ENCODE results near the gene WNT5B. TPM values are rescaled to one million over a fixed set of nuclear protein-coding genes. Genes with fewer than 3 reads are reported as not detected.

Gene WNT5B
- total RNA-seq, 1 experiment from 2014 or later = 4.4 TPM

DNA sequence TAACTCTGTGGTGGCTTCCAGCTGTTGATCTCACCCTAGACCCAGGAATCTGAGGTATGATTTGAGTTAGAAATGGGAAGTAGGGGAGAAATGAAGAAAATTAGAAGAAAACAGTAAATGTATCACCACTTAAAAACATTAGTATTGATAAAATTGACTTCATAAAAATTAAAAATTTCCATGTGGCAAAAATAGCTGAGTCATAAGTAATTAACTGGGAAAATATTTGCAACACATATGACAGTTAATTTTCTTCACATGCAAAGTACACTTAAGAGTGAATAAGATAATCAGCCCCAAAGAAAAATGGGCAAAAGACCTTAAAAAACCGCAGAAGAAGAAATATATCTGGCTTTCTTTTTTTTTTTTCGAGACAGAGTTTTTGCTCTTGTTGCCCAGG lies 36.3 kb downstream of the WNT5B start:
- no peaks in the 10 kb centered on the region for H3K36me3 ChIP-seq (replicated peaks; ENCODE audit: control insufficient read depth, insufficient read depth, low read length)

DNA sequence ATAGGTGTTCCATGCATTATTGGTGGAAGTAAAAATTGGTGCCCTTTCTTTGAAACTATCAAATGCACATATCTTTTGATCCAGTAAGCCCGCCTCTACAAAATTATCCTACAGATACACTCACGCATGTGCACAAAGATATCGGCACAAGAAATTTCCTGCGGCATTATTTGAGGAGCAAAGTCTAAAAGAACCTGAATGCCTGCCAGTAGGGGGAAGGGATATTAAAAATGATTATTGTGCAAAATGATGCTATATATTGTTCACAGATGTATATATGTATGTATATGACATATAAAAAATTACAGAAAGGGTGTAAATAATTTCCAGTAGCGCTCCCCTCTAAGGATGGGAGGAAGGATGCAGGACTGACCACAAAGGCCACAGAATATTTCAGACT lies 37.2 kb downstream of the WNT5B start:
- H3K36me3 ChIP-seq (replicated peaks; ENCODE audit: control insufficient read depth, insufficient read depth, low read length) = no peaks in the 10 kb centered on the region
- H3K27me3 ChIP-seq (ENCODE audit: control insufficient read depth, insufficient read depth, low read length) = peaks cover 13% of the 10 kb centered on the region
- no peak for DNase-seq
- no peak overlapping the region for H3K4me3 ChIP-seq (ENCODE audit: insufficient read depth, low read depth, low read length)

More for the DNA sequence above, 36.3 kb downstream of the WNT5B start:
- no peak for DNase-seq
- Histone ChIP-seq H3K27me3 (ENCODE audit: control insufficient read depth, insufficient read depth, low read length) (peaks cover 18% of the 10 kb centered on the region), H3K4me3 (ENCODE audit: insufficient read depth, low read depth, low read length) (no peak overlapping the region)

DNA sequence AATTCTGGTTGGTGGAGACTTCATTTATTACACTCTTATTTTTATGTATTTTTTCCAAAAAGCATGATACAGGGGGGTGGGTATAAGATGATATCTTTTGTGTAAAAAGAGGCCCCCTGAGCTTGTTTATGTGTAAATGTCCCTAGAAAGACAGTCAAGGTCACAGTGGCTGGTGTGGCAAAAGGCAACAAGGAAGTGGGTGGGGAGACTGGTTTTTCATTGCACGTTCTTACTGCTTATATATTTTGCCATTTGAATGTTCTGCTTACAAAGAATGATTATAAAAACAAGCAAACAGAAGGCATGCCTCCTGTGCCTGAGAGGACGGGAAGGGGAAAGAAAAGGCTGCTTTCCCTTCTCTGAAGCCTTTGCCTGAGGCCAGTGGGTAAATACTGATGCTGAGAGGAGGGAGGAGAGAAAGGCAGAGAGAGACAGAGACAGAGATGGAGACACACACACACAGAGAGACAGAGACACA lies 37.7 kb downstream of the WNT5B start:
- no peak for DNase-seq
- Histone ChIP-seq H3K36me3 (replicated peaks; ENCODE audit: control insufficient read depth, insufficient read depth, low read length) (no peaks in the 10 kb centered on the region), H3K27me3 (ENCODE audit: control insufficient read depth, insufficient read depth, low read length) (peaks cover 10% of the 10 kb centered on the region), H3K4me3 (ENCODE audit: insufficient read depth, low read depth, low read length) (no peak overlapping the region)

DNA sequence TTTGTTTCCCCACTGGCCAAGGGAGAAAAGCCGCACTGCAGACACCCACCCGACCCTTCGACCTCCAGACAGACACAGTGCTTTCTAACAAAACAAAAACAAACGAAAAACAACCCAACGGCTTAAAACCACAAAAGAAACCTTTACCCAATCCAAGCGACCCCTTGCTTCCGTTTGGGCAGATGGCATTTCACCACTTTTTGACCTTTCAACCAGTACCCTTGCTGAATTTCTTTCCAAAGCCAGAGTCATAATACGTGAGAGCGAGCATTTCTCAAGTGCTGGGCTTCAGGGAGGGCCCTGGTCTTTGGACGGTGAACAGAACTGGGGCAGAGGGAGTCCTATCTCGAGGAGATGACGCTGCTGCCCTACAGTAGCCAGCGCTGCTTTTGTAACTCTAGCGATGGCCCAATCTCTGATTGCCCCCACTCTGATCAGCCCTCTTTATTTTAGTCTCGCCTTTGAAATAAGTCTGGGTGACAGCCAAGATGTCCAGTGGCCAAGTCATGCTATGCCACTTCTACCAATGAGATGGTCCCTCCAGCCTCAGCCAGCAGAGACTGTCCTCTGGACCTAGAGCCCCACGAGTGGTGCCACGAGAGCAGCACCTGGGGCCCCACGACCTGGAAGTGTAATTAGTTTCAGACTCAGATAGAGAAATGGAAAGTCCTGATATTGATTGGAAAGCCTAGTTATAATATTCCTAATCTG lies 40.0 kb downstream of the WNT5B start:
- H3K4me3 ChIP-seq (ENCODE audit: insufficient read depth, low read depth, low read length) = no peak overlapping the region
- no peak for DNase-seq
- H3K36me3 ChIP-seq (replicated peaks; ENCODE audit: control insufficient read depth, insufficient read depth, low read length) = no peaks in the 10 kb centered on the region
- peaks cover under 1% of the 10 kb centered on the region for H3K27me3 ChIP-seq (ENCODE audit: control insufficient read depth, insufficient read depth, low read length)

DNA sequence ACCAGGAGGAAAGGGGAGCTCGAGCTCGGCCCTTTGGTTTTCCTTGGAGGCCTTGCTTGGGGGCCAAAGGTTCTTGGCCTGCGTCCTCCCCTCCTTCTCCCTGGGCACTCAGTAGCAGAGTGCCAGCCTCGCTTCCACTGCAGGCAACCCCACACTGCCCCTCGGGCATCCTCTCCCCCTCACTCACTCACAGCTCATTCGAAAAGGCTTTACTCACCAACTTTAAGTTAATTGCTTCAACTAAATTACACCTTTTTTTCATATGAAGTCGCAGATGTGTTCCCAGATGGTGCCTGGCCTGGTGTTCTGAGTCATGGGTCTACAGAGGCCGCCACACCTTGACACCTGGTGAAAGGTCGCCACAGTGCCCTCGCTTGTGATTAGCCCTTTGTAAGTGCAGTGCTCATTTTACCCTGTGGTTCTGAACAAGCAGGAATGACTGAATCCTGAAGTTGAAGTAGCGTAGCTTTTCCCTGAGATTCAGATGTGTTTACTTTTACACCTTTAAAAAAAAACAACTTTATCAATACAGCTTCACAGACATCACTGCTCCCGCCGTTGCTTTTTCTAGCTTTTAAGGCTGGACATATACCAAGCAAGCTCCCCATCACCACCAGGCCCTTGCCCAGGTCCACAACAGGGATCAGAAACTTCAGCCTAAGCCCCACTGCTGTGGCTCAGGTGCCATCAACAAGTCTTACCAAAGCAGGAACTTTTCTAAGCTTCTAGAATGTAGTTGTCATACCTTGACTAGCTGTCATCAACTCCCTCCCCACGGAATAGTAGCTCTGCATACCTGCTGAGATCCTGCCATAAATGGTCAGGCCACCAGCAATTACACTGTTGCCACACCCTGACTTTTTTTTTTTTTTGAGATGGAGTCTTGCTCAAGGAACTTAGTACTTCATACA lies 41.6 kb downstream of the WNT5B start:
- Histone ChIP-seq H3K27me3 (ENCODE audit: control insufficient read depth, insufficient read depth, low read length) (no peaks in the 10 kb centered on the region), H3K4me3 (ENCODE audit: insufficient read depth, low read depth, low read length) (no peak overlapping the region), H3K36me3 (replicated peaks; ENCODE audit: control insufficient read depth, insufficient read depth, low read length) (no peaks in the 10 kb centered on the region)
- DNase-seq = no peak

DNA sequence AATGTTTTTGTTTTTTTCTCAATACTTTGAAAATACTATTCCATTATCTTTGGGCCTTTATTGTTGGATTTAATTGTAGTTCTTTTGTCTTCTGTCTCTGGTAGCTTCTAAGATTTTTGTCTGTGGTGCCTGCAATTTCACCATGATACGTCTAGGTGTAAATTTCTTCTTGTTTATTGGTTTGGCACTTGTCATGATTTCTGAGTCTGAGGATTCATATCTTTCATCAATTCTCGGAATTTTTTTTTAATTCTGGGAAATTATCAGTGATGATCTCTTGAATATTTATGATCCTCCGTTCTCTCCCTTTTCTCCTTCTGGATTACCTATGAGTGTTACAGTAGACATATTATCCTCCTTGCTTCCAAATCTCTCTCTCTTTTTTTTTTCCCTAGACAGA lies 47.0 kb downstream of the WNT5B start:
- Histone ChIP-seq H3K27me3 (ENCODE audit: control insufficient read depth, insufficient read depth, low read length) (no peaks in the 10 kb centered on the region), H3K36me3 (replicated peaks; ENCODE audit: control insufficient read depth, insufficient read depth, low read length) (no peaks in the 10 kb centered on the region), H3K4me3 (ENCODE audit: insufficient read depth, low read depth, low read length) (no peak overlapping the region)
- DNase-seq = no peak

DNA sequence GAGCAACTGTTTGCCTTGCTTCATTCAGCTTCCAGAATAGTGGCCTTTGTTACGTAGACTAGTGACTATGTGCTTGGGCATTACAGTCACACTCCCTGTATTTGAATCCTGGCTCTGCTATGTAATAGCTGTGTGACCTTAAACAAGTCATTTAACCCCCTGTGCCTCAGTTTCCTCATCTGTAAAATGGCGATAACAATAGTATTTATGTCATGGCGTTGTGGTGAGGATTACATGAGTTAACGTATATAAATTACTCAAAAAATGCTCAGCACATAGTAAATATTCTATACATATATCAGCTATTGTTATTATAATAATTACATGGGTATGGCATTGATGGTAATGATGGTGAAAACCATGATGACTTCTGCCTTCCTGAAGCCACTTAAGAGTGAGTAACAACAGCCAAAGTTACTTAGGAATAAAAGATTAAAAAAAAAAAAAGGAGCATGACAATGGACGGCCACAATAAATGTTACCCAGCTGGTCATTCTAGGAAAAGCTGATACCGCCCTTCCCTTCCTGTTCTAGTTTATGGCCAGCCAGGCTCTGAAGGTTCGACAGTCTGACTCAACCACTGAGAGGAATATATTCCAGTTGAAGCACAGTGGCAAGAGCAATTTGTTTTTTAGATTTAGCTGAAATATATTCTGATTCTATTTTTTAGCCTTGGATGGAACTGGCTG lies 51.9 kb downstream of the WNT5B start:
- no peak for DNase-seq
- Histone ChIP-seq H3K36me3 (replicated peaks; ENCODE audit: control insufficient read depth, insufficient read depth, low read length) (no peaks in the 10 kb centered on the region), H3K4me3 (ENCODE audit: insufficient read depth, low read depth, low read length) (no peak overlapping the region), H3K27me3 (ENCODE audit: control insufficient read depth, insufficient read depth, low read length) (no peaks in the 10 kb centered on the region)

DNA sequence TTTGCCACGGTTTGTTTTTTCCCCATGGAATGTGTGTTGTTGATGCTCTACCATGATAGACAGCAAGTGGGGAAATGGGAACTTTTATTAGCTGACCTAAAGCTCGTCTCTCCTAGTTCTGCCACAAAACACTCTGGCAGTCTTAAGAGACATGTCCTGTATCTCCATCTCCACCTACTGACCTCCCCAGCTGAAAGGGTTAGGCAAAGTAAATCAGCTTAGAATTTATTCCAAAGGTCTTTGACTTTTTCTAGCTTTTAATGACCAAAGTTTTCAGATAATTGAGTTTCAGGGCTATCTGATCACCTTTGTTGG lies 52.4 kb downstream of the WNT5B start:
- DNase-seq = no peak
- H3K36me3 ChIP-seq (replicated peaks; ENCODE audit: control insufficient read depth, insufficient read depth, low read length) = no peaks in the 10 kb centered on the region

DNA sequence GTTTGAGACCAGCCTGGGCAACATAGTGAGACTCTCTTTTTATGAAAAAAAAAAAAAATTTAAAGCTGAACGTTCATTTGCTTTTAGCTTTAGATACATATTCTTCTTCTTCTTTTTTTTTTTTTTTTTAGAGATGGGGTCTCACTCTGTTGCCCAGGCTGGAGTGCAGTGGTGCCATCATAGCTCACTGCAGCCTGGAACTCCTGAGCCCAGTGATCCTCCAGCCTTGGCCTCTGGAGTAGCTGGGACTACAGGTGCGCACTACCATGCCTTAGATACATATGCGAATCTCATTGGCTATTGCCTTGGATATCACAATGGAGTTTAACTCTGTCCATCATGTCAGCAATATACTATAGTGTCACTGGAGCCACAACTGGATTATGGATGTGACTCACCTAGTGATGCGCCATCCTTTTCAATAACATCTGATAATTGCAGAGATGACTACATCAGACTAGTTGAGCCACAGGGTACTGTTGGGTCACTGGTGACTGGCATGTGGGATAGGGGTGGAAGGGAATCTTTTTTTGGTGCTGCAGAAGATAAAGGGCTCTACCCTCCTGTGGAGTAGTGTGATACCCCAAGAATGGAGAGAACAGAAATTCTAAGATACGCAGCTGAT lies 59.2 kb downstream of the WNT5B start:
- no peaks in the 10 kb centered on the region for H3K36me3 ChIP-seq (replicated peaks; ENCODE audit: control insufficient read depth, insufficient read depth, low read length)
- DNase-seq = no peak
- H3K4me3 ChIP-seq (ENCODE audit: insufficient read depth, low read depth, low read length) = no peak overlapping the region
- H3K27me3 ChIP-seq (ENCODE audit: control insufficient read depth, insufficient read depth, low read length) = no peaks in the 10 kb centered on the region

More for the DNA sequence above, 52.4 kb downstream of the WNT5B start:
- H3K4me3 ChIP-seq (ENCODE audit: insufficient read depth, low read depth, low read length) = no peak overlapping the region
- H3K27me3 ChIP-seq (ENCODE audit: control insufficient read depth, insufficient read depth, low read length) = no peaks in the 10 kb centered on the region

DNA sequence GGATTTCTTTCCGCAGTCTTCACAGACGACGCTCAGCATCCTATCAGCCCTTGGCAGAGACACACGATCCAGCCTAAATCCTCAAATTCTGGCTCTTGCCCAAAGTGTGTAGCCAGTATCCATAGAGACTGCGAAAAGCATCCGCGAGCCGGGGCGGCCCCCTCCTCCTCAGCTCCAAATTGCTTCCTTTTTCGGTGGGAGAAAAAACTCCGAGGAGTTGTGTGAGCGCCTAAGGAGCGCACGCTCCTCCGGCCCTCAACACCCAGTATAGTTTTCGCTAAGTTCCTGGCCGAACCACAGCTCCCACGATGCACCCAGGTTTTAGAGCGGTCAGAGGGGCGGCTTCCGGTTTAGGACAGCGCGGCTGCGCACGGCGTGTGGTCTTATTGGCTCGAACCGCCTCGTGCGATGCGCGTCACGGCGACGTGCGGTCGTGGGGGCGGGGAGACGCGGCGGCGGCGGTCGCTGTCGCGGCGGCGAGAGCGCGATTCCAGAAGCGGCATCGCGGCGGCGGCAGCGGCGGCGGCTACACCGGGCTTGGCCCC lies 61.6 kb downstream of the WNT5B start, which contains the start of gene ADIPOR2:
ADIPOR2 (plus strand) TSS at position 493 of the 545 bp plus-strand sequence. CDS start 63,274 bp downstream, outside the sequence.
- Histone ChIP-seq H3K36me3 (replicated peaks; ENCODE audit: control insufficient read depth, insufficient read depth, low read length) (no peaks in the 10 kb centered on the region), H3K4me3 (ENCODE audit: insufficient read depth, low read depth, low read length) (peak within 1 kb of the TSS; percentile 82), H3K27me3 (ENCODE audit: control insufficient read depth, insufficient read depth, low read length) (no peaks in the 10 kb centered on the region)
- DNase-seq = peak; percentile 95

DNA sequence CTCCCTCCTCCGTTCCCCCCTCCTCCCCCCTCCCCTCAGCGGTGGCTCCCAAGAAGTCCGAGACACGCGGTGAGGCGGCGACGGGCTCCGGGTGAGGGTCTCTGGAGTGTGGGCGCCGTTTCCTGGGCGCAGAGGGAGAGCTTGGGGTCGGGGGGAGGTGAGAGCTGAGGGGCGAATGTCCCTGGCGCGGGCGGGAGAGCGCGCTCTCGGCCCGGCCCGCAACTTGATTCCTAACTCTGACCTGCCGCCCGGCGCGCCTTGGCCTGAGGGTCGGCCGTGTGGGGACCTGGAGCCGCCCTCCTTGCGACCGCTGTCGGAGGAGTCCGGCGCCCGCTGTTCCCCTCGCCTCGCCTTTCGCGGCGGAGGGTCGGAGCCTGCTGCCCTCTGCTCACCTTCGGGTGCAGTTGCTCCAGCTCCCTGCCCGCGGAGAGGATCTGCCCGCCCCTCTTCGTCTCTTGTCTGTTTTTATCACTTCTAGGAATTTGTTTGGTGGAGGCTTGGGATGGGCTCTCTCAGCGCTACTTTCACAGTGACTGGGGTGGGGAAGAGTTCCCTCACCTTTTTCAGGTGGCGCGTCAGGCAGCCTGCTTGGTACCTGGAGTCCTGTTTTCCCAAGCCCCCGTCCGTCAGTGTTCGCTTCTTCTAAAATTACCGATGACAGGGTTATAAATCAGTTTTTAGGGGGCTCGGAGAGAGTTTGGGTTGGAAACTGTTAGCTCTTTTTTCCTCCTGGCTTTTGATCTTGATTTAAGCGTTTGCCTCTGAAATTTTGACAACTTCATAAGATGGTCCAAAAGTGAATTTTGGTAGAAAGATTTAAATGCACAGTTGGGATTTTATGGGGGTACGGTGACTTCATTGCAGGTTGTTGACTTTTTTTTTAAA lies 62.3 kb downstream of the WNT5B start:
- peak; percentile 88 for DNase-seq
- no peaks in the 10 kb centered on the region for H3K27me3 ChIP-seq (ENCODE audit: control insufficient read depth, insufficient read depth, low read length)
- H3K4me3 ChIP-seq (ENCODE audit: insufficient read depth, low read depth, low read length) = peak overlapping the region; percentile 82
- H3K36me3 ChIP-seq (replicated peaks; ENCODE audit: control insufficient read depth, insufficient read depth, low read length) = no peaks in the 10 kb centered on the region

DNA sequence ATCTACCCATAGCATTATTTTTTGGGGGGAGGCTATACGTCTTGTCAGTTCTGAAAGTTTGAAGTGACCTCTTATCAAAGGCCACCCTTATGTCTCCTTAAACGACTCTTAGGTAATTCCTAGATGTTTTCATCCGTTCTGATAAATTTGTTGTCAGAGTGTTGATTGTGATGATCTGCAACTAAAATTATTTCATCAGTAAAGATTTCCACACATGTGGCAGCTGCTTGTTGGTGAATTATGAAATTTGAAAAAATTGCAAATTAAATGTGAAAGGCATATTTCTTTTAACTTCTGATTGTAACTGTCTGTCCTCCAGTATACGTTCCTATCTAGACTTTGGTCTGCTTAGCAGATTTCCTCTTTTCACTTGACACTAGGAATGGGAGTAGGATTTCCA lies 63.2 kb downstream of the WNT5B start:
- H3K36me3 ChIP-seq (replicated peaks; ENCODE audit: control insufficient read depth, insufficient read depth, low read length) = no peaks in the 10 kb centered on the region
- no peak overlapping the region; the same call in 1 of the 2 replicates for H3K4me3 ChIP-seq (ENCODE audit: insufficient read depth, low read depth, low read length)
- DNase-seq = no peak
- H3K27me3 ChIP-seq (ENCODE audit: control insufficient read depth, insufficient read depth, low read length) = no peaks in the 10 kb centered on the region

DNA sequence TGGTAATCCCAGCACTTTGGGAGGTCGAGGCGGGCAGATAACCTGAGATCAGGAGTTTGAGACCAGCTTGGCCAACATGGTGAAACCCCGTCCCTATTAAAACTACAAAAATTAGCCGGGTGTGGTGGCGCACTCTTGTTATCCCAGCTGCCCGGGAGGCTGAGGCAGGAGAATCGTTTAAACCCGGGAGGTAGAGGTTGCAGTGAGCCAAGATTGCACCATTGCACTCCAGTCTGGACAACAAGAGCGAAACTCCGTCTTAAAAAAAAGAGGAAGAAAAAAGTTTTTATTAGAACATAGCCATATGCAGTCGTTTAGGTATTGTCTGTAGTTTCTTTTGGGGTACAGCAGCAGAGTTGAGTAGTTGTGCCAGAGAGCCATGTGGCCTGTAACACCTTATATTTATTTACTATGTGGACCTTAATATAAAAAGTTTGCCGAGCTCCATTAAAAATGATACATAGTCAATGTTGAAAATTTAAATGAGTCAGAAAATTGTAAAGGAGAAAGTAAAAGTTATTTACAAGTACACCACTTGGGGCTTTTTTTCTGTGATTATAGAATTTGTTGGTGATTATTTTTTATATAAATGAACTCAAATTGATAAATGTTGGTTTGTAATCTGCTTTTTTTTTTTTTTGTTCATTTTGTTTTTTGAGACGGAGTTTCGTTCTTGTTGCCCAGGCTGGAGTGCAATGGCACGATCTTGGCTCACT lies 64.0 kb downstream of the WNT5B start:
- no peaks in the 10 kb centered on the region for H3K27me3 ChIP-seq (ENCODE audit: control insufficient read depth, insufficient read depth, low read length)
- no peaks in the 10 kb centered on the region for H3K36me3 ChIP-seq (replicated peaks; ENCODE audit: control insufficient read depth, insufficient read depth, low read length)
- no peak overlapping the region for H3K4me3 ChIP-seq (ENCODE audit: insufficient read depth, low read depth, low read length)
- no peak for DNase-seq
